HepG2 (cell line): Measurements from ENCODE around the gene CNTD1. TPM values are rescaled to one million over a fixed set of nuclear protein-coding genes. Genes with fewer than 3 reads are reported as not detected.

Experiments
- ARNT ChIP-seq: fragments of 450-650 bp; IDR thresholded peaks from 2 replicates; pipeline ENCODE4 v1.6.1; 2017
- ATF7-NPFF ChIP-seq: sonication (generic); formaldehyde crosslinking; IDR thresholded peaks from 2 replicates; pipeline ENCODE4 v1.8.1; 2023; ENCODE audit warnings: mild to moderate bottlenecking, low read depth, missing genetic modification reagents, moderate library complexity
- KDM3A ChIP-seq: IDR thresholded peaks from 2 replicates; pipeline ENCODE4 v1.6.1; 2018; ENCODE audit warnings: low read depth, missing compliant biosample characterization
- KLF16 ChIP-seq, 2 experiments: sonication (generic) in 1 of 2; formaldehyde crosslinking in 1 of 2; IDR thresholded peaks; 2 replicates each; pipeline versions ENCODE4 v1.6.1 to v1.8.0; 2016 to 2023; ENCODE audit warnings: missing genetic modification reagents in 2 of 2, missing compliant biosample characterization in 1 of 2
- NCOA5 ChIP-seq: sonication (generic); formaldehyde crosslinking; IDR thresholded peaks from 2 replicates; pipeline ENCODE4 v1.4.0; 2020; ENCODE audit warnings: missing genetic modification reagents
- NFATC3 ChIP-seq: sonication (generic); formaldehyde crosslinking; IDR thresholded peaks from 2 replicates; pipeline ENCODE4 v1.5.1; 2020; ENCODE audit warnings: mild to moderate bottlenecking, missing genetic modification reagents
- NR1H2 ChIP-seq: sonication (generic); formaldehyde crosslinking; IDR thresholded peaks from 2 replicates; pipeline ENCODE4 v1.8.1; 2022; ENCODE audit warnings: low read depth, missing genetic modification reagents, borderline replicate concordance
- SMC3 ChIP-seq: IDR thresholded peaks from 2 replicates; pipeline ENCODE4 v1.6.1; 2011; ENCODE audit warnings: low read length, improper control_type of control experiment
- XBP1 ChIP-seq: sonication (generic); formaldehyde crosslinking; IDR thresholded peaks from 2 replicates; pipeline ENCODE4 v1.5.0; 2020; ENCODE audit warnings: missing genetic modification reagents
- ZFP37 ChIP-seq: sonication (generic); formaldehyde crosslinking; IDR thresholded peaks from 2 replicates; pipeline ENCODE4 v1.4.0; 2020; ENCODE audit warnings: missing genetic modification reagents, borderline replicate concordance
- ZFP82 ChIP-seq: sonication (generic); formaldehyde crosslinking; IDR thresholded peaks from 2 replicates; pipeline ENCODE4 v1.5.1; 2020; ENCODE audit warnings: mild to moderate bottlenecking, missing genetic modification reagents, borderline replicate concordance
- ZNF20 ChIP-seq: sonication (generic); formaldehyde crosslinking; IDR thresholded peaks from 2 replicates; pipeline ENCODE4 v1.4.0; 2020; ENCODE audit warnings: mild to moderate bottlenecking, moderate library complexity, missing genetic modification reagents
- ZNF274 ChIP-seq: sonication (generic); formaldehyde crosslinking; IDR thresholded peaks from 2 replicates; pipeline ENCODE4 v1.5.1; 2020; ENCODE audit warnings: mild to moderate bottlenecking, missing genetic modification reagents
- ZNF331 ChIP-seq: sonication (generic); formaldehyde crosslinking; IDR thresholded peaks from 2 replicates; pipeline ENCODE4 v1.4.0; 2020; ENCODE audit warnings: missing genetic modification reagents
- ZSCAN22 ChIP-seq: sonication (generic); formaldehyde crosslinking; IDR thresholded peaks from 2 replicates; pipeline ENCODE4 v1.4.0; 2020; ENCODE audit warnings: mild to moderate bottlenecking, missing genetic modification reagents
- polyA plus RNA-seq, 8 experiments: library from polyadenylated mRNA; depleted of rRNA in 3 of 8; stranded (reverse) in 7 of 8; unstranded in 1 of 8; fragments of >200 nt; fragmentation: Illumina TruSeq in 4 of 8; extraction: Trizol in 4 of 8; gene quantifications; 2 replicates each; pipeline versions ENCODE4 v1.2.1 to v1.2.3, GENCODE V29; 2011 to 2016; ENCODE audit warnings: low read depth in 4 of 8, missing spikeins in 1 of 8, mixed read lengths in 1 of 8; ENCODE audit not compliant: insufficient read depth in 1 of 8
- total RNA-seq, 5 experiments: library from RNA; depleted of rRNA; stranded (reverse); fragments of >200 nt; fragmentation: Illumina TruSeq; extraction: Trizol; gene quantifications; 2 replicates each; pipeline ENCODE4 v1.2.3, GENCODE V29; 2016; ENCODE audit warnings: low read depth in 1 of 5
- TF ChIP-seq, protein P1 (sequence below), 2 experiments: sonication (generic) in 1 of 2; formaldehyde crosslinking in 1 of 2; IDR thresholded peaks; 2 replicates each; pipeline versions ENCODE4 v1.4.0 to v1.6.1; 2016 to 2020; ENCODE audit warnings: borderline replicate concordance in 1 of 2, low read depth in 1 of 2, mild to moderate bottlenecking in 1 of 2, missing genetic modification reagents in 1 of 2
- TF ChIP-seq, protein P2 (sequence below): IDR thresholded peaks from 2 replicates; pipeline ENCODE4 v1.6.1; 2016
- TF ChIP-seq, protein P3 (sequence below): sonication (generic); formaldehyde crosslinking; IDR thresholded peaks from 2 replicates; pipeline ENCODE4 v1.5.0; 2020; ENCODE audit warnings: missing genetic modification reagents
- TF ChIP-seq, protein P4 (sequence below): sonication (generic); formaldehyde crosslinking; IDR thresholded peaks from 2 replicates; pipeline ENCODE4 v1.9.0; 2021; ENCODE audit warnings: missing genetic modification reagents, borderline replicate concordance
- TF ChIP-seq, protein P5 (sequence below): sonication (generic); formaldehyde crosslinking; IDR thresholded peaks from 2 replicates; pipeline ENCODE4 v1.9.0; 2021; ENCODE audit warnings: missing genetic modification reagents, borderline replicate concordance

The CNTD1 gene
- total and polyA plus RNA-seq, 2 of the 13 experiments (the other 11 are each of a cell fraction or from before 2014, with no cell fraction given), result 0.11 to 0.15 TPM

DNA sequence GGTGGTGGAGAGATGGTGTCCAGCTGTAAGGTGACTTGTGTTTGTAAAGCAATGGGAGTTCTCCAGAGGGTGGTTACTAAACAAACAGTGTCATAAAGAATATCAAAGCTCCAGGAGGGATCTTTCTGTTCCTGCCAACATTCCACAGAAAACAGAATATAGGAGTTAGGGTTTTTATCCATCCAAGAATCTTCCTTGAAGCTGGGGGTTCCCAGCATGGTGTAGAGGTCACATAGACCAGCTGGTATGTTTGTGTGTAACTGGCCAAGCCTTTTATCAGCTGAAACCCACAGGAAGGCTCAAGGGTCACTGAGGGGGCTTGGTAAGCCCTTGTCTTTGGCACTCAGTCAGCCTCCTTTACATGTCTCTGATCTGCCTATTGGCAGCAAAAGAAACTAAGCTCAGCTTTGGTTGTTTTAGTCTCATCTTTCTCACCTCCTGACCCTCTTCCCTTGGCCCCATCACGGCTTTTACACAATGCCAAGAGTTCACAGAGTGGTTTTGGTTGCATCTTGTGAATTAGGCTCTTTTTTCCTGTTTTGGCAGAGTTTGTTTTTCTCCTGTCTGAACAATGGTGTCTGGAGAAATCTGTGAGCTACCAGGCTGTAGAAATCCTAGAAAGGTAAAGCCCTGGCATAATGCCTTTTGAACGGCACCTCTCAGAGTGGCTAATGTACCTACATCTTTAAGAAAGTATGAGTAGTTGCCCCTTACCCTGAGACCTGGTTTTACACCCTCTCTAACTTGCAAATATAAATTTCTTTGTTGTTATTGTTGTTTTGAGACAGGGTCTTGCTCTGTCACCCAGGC lies 4.6 kb downstream of the CNTD1 start (continued):
- TF ChIP-seq, protein P1, sequence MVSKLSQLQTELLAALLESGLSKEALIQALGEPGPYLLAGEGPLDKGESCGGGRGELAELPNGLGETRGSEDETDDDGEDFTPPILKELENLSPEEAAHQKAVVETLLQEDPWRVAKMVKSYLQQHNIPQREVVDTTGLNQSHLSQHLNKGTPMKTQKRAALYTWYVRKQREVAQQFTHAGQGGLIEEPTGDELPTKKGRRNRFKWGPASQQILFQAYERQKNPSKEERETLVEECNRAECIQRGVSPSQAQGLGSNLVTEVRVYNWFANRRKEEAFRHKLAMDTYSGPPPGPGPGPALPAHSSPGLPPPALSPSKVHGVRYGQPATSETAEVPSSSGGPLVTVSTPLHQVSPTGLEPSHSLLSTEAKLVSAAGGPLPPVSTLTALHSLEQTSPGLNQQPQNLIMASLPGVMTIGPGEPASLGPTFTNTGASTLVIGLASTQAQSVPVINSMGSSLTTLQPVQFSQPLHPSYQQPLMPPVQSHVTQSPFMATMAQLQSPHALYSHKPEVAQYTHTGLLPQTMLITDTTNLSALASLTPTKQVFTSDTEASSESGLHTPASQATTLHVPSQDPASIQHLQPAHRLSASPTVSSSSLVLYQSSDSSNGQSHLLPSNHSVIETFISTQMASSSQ (IDR thresholded peaks at IDR 0.05; ENCODE audit: low read depth), result peak; percentile 23; the same call in 1 of the 2 replicates
- TF ChIP-seq, protein P1 (CRISPR knock-in tag; IDR thresholded peaks at IDR 0.05; ENCODE audit: borderline replicate concordance), result no peak
- TF ChIP-seq, protein P2, sequence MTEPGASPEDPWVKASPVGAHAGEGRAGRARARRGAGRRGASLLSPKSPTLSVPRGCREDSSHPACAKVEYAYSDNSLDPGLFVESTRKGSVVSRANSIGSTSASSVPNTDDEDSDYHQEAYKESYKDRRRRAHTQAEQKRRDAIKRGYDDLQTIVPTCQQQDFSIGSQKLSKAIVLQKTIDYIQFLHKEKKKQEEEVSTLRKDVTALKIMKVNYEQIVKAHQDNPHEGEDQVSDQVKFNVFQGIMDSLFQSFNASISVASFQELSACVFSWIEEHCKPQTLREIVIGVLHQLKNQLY (CRISPR knock-in tag), result no peak; the same call in 1 of the 2 replicates
- no peak for TF ChIP-seq KLF16 (CRISPR knock-in tag; IDR thresholded peaks at IDR 0.05)
- TF ChIP-seq, protein P3, sequence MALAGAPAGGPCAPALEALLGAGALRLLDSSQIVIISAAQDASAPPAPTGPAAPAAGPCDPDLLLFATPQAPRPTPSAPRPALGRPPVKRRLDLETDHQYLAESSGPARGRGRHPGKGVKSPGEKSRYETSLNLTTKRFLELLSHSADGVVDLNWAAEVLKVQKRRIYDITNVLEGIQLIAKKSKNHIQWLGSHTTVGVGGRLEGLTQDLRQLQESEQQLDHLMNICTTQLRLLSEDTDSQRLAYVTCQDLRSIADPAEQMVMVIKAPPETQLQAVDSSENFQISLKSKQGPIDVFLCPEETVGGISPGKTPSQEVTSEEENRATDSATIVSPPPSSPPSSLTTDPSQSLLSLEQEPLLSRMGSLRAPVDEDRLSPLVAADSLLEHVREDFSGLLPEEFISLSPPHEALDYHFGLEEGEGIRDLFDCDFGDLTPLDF (CRISPR knock-in tag), result no peak
- no peak for TF ChIP-seq NCOA5
- TF ChIP-seq ZNF331, result peak; percentile 46; the same call in 1 of the 2 replicates
- no peak for TF ChIP-seq ZFP82 (CRISPR knock-in tag)
- no peak for TF ChIP-seq XBP1 (CRISPR knock-in tag)
- TF ChIP-seq ZNF20 (CRISPR knock-in tag), result no peak
- 0 out of 2 replicates have a peak, but pooled peaks have one; percentile 40 for TF ChIP-seq ZFP37 (CRISPR knock-in tag)
- TF ChIP-seq ZSCAN22 (CRISPR knock-in tag), result no peak
- TF ChIP-seq NR1H2 (CRISPR knock-in tag), result no peak
- TF ChIP-seq ARNT, result no peak
- no peak for TF ChIP-seq NFATC3 (CRISPR knock-in tag)
- no peak for TF ChIP-seq ATF7-NPFF (CRISPR knock-in tag)
- no peak for TF ChIP-seq SMC3
- TF ChIP-seq, protein P4, sequence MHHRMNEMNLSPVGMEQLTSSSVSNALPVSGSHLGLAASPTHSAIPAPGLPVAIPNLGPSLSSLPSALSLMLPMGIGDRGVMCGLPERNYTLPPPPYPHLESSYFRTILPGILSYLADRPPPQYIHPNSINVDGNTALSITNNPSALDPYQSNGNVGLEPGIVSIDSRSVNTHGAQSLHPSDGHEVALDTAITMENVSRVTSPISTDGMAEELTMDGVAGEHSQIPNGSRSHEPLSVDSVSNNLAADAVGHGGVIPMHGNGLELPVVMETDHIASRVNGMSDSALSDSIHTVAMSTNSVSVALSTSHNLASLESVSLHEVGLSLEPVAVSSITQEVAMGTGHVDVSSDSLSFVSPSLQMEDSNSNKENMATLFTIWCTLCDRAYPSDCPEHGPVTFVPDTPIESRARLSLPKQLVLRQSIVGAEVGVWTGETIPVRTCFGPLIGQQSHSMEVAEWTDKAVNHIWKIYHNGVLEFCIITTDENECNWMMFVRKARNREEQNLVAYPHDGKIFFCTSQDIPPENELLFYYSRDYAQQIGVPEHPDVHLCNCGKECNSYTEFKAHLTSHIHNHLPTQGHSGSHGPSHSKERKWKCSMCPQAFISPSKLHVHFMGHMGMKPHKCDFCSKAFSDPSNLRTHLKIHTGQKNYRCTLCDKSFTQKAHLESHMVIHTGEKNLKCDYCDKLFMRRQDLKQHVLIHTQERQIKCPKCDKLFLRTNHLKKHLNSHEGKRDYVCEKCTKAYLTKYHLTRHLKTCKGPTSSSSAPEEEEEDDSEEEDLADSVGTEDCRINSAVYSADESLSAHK (CRISPR knock-in tag), result no peak
- TF ChIP-seq KDM3A, result peak; percentile 8; the same call in 1 of the 2 replicates
- TF ChIP-seq, protein P5, sequence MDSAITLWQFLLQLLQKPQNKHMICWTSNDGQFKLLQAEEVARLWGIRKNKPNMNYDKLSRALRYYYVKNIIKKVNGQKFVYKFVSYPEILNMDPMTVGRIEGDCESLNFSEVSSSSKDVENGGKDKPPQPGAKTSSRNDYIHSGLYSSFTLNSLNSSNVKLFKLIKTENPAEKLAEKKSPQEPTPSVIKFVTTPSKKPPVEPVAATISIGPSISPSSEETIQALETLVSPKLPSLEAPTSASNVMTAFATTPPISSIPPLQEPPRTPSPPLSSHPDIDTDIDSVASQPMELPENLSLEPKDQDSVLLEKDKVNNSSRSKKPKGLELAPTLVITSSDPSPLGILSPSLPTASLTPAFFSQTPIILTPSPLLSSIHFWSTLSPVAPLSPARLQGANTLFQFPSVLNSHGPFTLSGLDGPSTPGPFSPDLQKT, result no peak
- no peak for TF ChIP-seq ZNF274 (CRISPR knock-in tag)
